Left lung (tissue), 10 donors: ENCODE results near the gene AIF1. TPM values are rescaled to one million over a fixed set of nuclear protein-coding genes. Genes with fewer than 3 reads are reported as not detected.

Source experiments
- ATAC-seq: fragments of 200-7000 bp; cut with Tn5 transposase; one replicate; pipeline ENCODE4 v1.9.1; 2020; ENCODE audit warnings: moderate library complexity
- DNase-seq, 4 donors: peaks; one replicate each; pipeline ENCODE4 v3.0.0-alpha.2; 2013 to 2020
- H3K27ac ChIP-seq, 2 donors: fragments of 200-600 bp; sonication (generic) in 1 of 2; one replicate each; pipeline versions ENCODE4 v1.5.0 to v1.8.0; 2020 to 2021
- H3K27me3 ChIP-seq, 2 donors: fragments of 200-600 bp; sonication (generic) in 1 of 2; one replicate each; pipeline versions ENCODE4 v1.5.0 to v1.8.0; 2020 to 2021
- H3K36me3 ChIP-seq, 2 donors: fragments of 200-600 bp; sonication (generic) in 1 of 2; one replicate each; pipeline versions ENCODE4 v1.5.0 to v1.8.0; 2020 to 2021
- H3K4me1 ChIP-seq, 2 donors: fragments of 200-600 bp; one replicate each; pipeline ENCODE4 v1.8.0; 2021
- H3K4me3 ChIP-seq, 2 donors: fragments of 200-600 bp; sonication (generic) in 1 of 2; one replicate each; pipeline versions ENCODE4 v1.5.0 to v1.8.0; 2020 to 2021; ENCODE audit warnings: mild to moderate bottlenecking in 1 of 2
- H3K9me3 ChIP-seq, 2 donors: fragments of 200-600 bp; sonication (generic) in 1 of 2; one replicate each; pipeline versions ENCODE4 v1.5.0 to v1.8.0; 2020 to 2021
- intact Hi-C, 2 donors: fragments of 100-400 bp; cut with DNase I; formaldehyde crosslinking; loops; one replicate each; pipeline versions ENCODE4 v1.11.2 to v1.14.2; 2022
- polyA plus RNA-seq, 6 donors: library from polyadenylated mRNA; unstranded; fragments of 120-200 nt; gene quantifications; one replicate each; pipeline ENCODE4 v1.2.1, GENCODE V29; 2013; ENCODE audit not compliant: insufficient read length in 6 of 6
- total RNA-seq, 2 donors: library from RNA; stranded (reverse); fragmentation: NEBNext Ultra II Directional; extraction: Animal tissue kit (Norgen Biotek cat#: 25700); gene quantifications; one replicate each; pipeline ENCODE4 v1.2.1, GENCODE V29; 2021
- TF ChIP-seq, protein P1 (sequence below), 2 donors: fragments of 200-600 bp; sonication (generic) in 1 of 2; IDR thresholded peaks; one replicate each; pipeline versions ENCODE4 v1.5.0 to v1.8.0; 2021; ENCODE audit warnings: antibody characterized with exemption in 2 of 2
- donor health status: DM: no; HTN: yes; CAD: no.
- donor health status: DM: no; HTN: no; CAD: no.

AIF1 gene
- total and polyA plus RNA-seq, 8 donors, result 17.9 to 96.4 (median 22.3) TPM

DNA sequence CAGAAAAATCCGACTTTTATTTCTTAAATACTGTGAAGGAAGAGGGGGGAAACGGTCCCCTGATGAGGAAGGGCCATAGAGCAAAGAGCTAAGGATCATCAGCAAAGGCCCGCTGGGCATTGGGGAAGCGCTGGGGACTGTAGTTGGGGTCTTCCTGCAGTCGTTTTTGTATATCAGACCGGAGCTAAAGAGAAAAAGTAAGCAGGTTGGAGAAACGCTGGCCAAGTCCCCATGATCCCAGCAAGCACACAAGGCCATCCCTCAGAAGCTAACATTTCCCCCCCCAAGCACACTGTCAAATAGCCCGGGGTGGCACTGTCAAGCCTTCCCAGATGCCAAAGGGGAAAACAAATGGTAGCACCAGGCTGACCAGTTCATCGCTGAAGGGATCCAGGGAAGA lies 24.0 kb downstream of the AIF1 start:
- Histone ChIP-seq H3K36me3 (peaks cover 0 to 100% of the 10 kb centered on the region in 2 donors), H3K27me3 (no peaks in the 10 kb centered on the region)
- TF ChIP-seq, protein P1, sequence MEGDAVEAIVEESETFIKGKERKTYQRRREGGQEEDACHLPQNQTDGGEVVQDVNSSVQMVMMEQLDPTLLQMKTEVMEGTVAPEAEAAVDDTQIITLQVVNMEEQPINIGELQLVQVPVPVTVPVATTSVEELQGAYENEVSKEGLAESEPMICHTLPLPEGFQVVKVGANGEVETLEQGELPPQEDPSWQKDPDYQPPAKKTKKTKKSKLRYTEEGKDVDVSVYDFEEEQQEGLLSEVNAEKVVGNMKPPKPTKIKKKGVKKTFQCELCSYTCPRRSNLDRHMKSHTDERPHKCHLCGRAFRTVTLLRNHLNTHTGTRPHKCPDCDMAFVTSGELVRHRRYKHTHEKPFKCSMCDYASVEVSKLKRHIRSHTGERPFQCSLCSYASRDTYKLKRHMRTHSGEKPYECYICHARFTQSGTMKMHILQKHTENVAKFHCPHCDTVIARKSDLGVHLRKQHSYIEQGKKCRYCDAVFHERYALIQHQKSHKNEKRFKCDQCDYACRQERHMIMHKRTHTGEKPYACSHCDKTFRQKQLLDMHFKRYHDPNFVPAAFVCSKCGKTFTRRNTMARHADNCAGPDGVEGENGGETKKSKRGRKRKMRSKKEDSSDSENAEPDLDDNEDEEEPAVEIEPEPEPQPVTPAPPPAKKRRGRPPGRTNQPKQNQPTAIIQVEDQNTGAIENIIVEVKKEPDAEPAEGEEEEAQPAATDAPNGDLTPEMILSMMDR (IDR thresholded peaks at IDR 0.05), result no peak

GRCh38 chr6:31639449-31639861 lies 24.4 kb downstream of the AIF1 start:
- H3K36me3 ChIP-seq, result peaks cover 0 to 100% of the 10 kb centered on the region in 2 donors
- no peaks in the 10 kb centered on the region for H3K9me3 ChIP-seq
- DNase-seq (no peak), ATAC-seq (no peak)
- H3K4me1 ChIP-seq, result no peaks in the 10 kb centered on the region
- no peak overlapping the region for H3K4me3 ChIP-seq
- TF ChIP-seq, protein P1 (IDR thresholded peaks at IDR 0.05), result no peak
- H3K27ac ChIP-seq, result no peak overlapping the region
- intact Hi-C loops, result no loop called here
- H3K27me3 ChIP-seq, result no peaks in the 10 kb centered on the region

More for the DNA sequence above, 24.0 kb downstream of the AIF1 start:
- H3K27ac ChIP-seq, result no peak overlapping the region
- no peaks in the 10 kb centered on the region for H3K9me3 ChIP-seq
- intact Hi-C loops, result no loop called here
- H3K4me1 ChIP-seq, result no peaks in the 10 kb centered on the region
- DNase-seq (no peak), ATAC-seq (no peak)
- no peak overlapping the region for H3K4me3 ChIP-seq

DNA sequence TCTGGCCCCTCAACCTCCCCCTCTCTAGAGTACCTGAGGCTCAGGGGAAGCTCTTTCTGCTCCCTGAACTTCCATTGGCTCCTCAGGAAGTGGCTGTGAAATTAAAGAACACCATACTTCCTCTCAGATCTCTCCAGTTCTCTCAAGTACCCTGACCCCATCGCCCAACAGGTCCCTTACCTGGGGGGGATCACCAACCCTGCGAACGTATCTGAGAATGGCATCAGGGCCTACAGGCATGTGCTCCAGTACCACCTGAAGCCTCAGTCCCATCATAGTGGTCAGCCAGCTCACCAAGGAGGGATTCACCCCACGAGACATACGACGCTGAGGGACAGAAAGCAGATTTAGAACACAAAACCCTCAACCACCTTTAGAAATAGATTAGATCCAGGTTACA lies 25.6 kb downstream of the AIF1 start:
- intact Hi-C loops, result no loop called here
- TF ChIP-seq, protein P1 (IDR thresholded peaks at IDR 0.05), result no peak
- Histone ChIP-seq H3K4me1 (no peaks in the 10 kb centered on the region), H3K27ac (no peak overlapping the region), H3K4me3 (no peak overlapping the region), H3K27me3 (no peaks in the 10 kb centered on the region), H3K9me3 (no peaks in the 10 kb centered on the region), H3K36me3 (peaks cover 0 to 100% of the 10 kb centered on the region in 2 donors)
- no peak for ATAC-seq
- DNase-seq, result no peak

- no peaks in the 10 kb centered on the region for H3K9me3 ChIP-seq
- DNase-seq, result no peak
- intact Hi-C loops, result no loop called here
- TF ChIP-seq, protein P1 (IDR thresholded peaks at IDR 0.05), result no peak
- no peak overlapping the region for H3K27ac ChIP-seq
- H3K4me1 ChIP-seq, result no peaks in the 10 kb centered on the region
- H3K4me3 ChIP-seq, result no peak overlapping the region
- no peaks in the 10 kb centered on the region for H3K27me3 ChIP-seq
- no peak for ATAC-seq
- peaks cover 0 to 100% of the 10 kb centered on the region in 2 donors for H3K36me3 ChIP-seq
These were observed 26.3 kb downstream of the AIF1 start for GRCh38 chr6:31641370-31641769.

GRCh38 chr6:31642798-31643570 lies 27.9 kb downstream of the AIF1 start:
- no peaks in the 10 kb centered on the region for H3K9me3 ChIP-seq
- ATAC-seq (no peak), DNase-seq (no peak)
- intact Hi-C loops, result no loop called here
- no peaks in the 10 kb centered on the region for H3K4me1 ChIP-seq
- H3K4me3 ChIP-seq, result no peak overlapping the region
- peaks cover 0 to 100% of the 10 kb centered on the region in 2 donors for H3K36me3 ChIP-seq
- H3K27ac ChIP-seq, result no peak overlapping the region
- no peaks in the 10 kb centered on the region for H3K27me3 ChIP-seq
- TF ChIP-seq, protein P1 (IDR thresholded peaks at IDR 0.05), result no peak
